ENCODE measurements around the gene GCHFR.
A peak's percentile ranks its signal among the peaks of the same experiment; 100 is the strongest.

The GCHFR gene

GRCh38 chr15:40751745-40752144, 12.1 kb upstream of the GCHFR start:
- no peak overlapping the region for H3K27ac ChIP-seq (ENCODE audit: poor library complexity, severe bottlenecking)
- ATAC-seq (ENCODE audit: low read depth) (no peak), DNase-seq (ENCODE audit: low spot score) (no peak)
- no peak for TF ChIP-seq CTCF (IDR thresholded peaks at IDR 0.05; ENCODE audit: poor library complexity, severe bottlenecking)
- no peaks in the 10 kb centered on the region for H3K27me3 ChIP-seq (ENCODE audit: insufficient read depth, poor library complexity, severe bottlenecking)
- H3K9me3 ChIP-seq (ENCODE audit: severe bottlenecking), result no peaks in the 10 kb centered on the region
- H3K36me3 ChIP-seq (ENCODE audit: low read depth), result peaks cover 50% of the 10 kb centered on the region
- H3K4me1 ChIP-seq (ENCODE audit: insufficient read depth, poor library complexity, severe bottlenecking), result peaks cover 5% of the 10 kb centered on the region
- H3K4me3 ChIP-seq (ENCODE audit: severe bottlenecking), result no peak overlapping the region

GRCh38 chr15:40754574-40754882, 9.3 kb upstream of the GCHFR start:
- no peak for TF ChIP-seq CTCF (IDR thresholded peaks at IDR 0.05; ENCODE audit: poor library complexity, severe bottlenecking)
- H3K4me1 ChIP-seq (ENCODE audit: insufficient read depth, poor library complexity, severe bottlenecking), result peaks cover 5% of the 10 kb centered on the region
- H3K36me3 ChIP-seq (ENCODE audit: low read depth), result peaks cover 33% of the 10 kb centered on the region
- H3K4me3 ChIP-seq (ENCODE audit: severe bottlenecking), result peak overlapping the region; percentile 69
- H3K9me3 ChIP-seq (ENCODE audit: severe bottlenecking), result no peaks in the 10 kb centered on the region
- DNase-seq (ENCODE audit: low spot score) (no peak), ATAC-seq (ENCODE audit: low read depth) (peak; percentile 43)
- no peaks in the 10 kb centered on the region for H3K27me3 ChIP-seq (ENCODE audit: insufficient read depth, poor library complexity, severe bottlenecking)
- peak overlapping the region; percentile 53 for H3K27ac ChIP-seq (ENCODE audit: poor library complexity, severe bottlenecking)

GRCh38 chr15:40754883-40755811, 8.7 kb upstream of the GCHFR start, which contains the start of gene RMDN3:
RMDN3 (minus strand) TSS chr15:40755254; CDS start chr15:40754783, 471 bp downstream.
- Histone ChIP-seq H3K4me3 (ENCODE audit: severe bottlenecking) (peak within 1 kb of the TSS; percentile 69), H3K27me3 (ENCODE audit: insufficient read depth, poor library complexity, severe bottlenecking) (no peaks in the 10 kb centered on the region), H3K36me3 (ENCODE audit: low read depth) (peaks cover 30% of the 10 kb centered on the region), H3K27ac (ENCODE audit: poor library complexity, severe bottlenecking) (peak within 1 kb of the TSS; percentile 53), H3K9me3 (ENCODE audit: severe bottlenecking) (no peaks in the 10 kb centered on the region), H3K4me1 (ENCODE audit: insufficient read depth, poor library complexity, severe bottlenecking) (peaks cover 5% of the 10 kb centered on the region)
- ATAC-seq (ENCODE audit: low read depth) (peak; percentile 88), DNase-seq (ENCODE audit: low spot score) (peak; percentile 97)
- TF ChIP-seq CTCF (IDR thresholded peaks at IDR 0.05; ENCODE audit: poor library complexity, severe bottlenecking), result no peak

- DNase-seq (ENCODE audit: low spot score) (no peak), ATAC-seq (ENCODE audit: low read depth) (no peak)
- Histone ChIP-seq H3K27me3 (ENCODE audit: insufficient read depth, poor library complexity, severe bottlenecking) (no peaks in the 10 kb centered on the region), H3K4me3 (ENCODE audit: severe bottlenecking) (peak overlapping the region; percentile 69), H3K36me3 (ENCODE audit: low read depth) (peaks cover 24% of the 10 kb centered on the region), H3K9me3 (ENCODE audit: severe bottlenecking) (no peaks in the 10 kb centered on the region), H3K4me1 (ENCODE audit: insufficient read depth, poor library complexity, severe bottlenecking) (peaks cover 5% of the 10 kb centered on the region), H3K27ac (ENCODE audit: poor library complexity, severe bottlenecking) (peak overlapping the region; percentile 53)
- no peak for TF ChIP-seq CTCF (IDR thresholded peaks at IDR 0.05; ENCODE audit: poor library complexity, severe bottlenecking)
These were observed 8.1 kb upstream of the GCHFR start for GRCh38 chr15:40755812-40756208.

- Histone ChIP-seq H3K4me3 (ENCODE audit: severe bottlenecking) (no peak overlapping the region), H3K4me1 (ENCODE audit: insufficient read depth, poor library complexity, severe bottlenecking) (peaks cover 5% of the 10 kb centered on the region), H3K9me3 (ENCODE audit: severe bottlenecking) (no peaks in the 10 kb centered on the region), H3K27ac (ENCODE audit: poor library complexity, severe bottlenecking) (no peak overlapping the region), H3K27me3 (ENCODE audit: insufficient read depth, poor library complexity, severe bottlenecking) (no peaks in the 10 kb centered on the region), H3K36me3 (ENCODE audit: low read depth) (peaks cover 13% of the 10 kb centered on the region)
- no peak for DNase-seq (ENCODE audit: low spot score)
- TF ChIP-seq CTCF (IDR thresholded peaks at IDR 0.05; ENCODE audit: poor library complexity, severe bottlenecking), result no peak
- ATAC-seq (ENCODE audit: low read depth), result no peak
These were observed 6.9 kb upstream of the GCHFR start for GRCh38 chr15:40756938-40757337.

Data from RWPE2 (cell line).